ENCODE measurements around the gene MRPL20. TPM values are rescaled to one million over a fixed set of nuclear protein-coding genes. Genes with fewer than 3 reads are reported as not detected.
A peak's percentile ranks its signal among the peaks of the same experiment; 100 is the strongest.

The MRPL20 gene
- total RNA-seq, 1 donor from 2014 or later: 108 TPM

- H3K27ac Mint-ChIP-seq: peak overlapping the region; percentile 64
- no peaks in the 10 kb centered on the region for H3K36me3 Mint-ChIP-seq
- H3K27me3 Mint-ChIP-seq: no peaks in the 10 kb centered on the region
- TF ChIP-seq CTCF (conservative IDR thresholded peaks at IDR 0.05): no peak
- DNase-seq (ENCODE audit: extremely low spot score, unreplicated experiment): no peak
- H3K4me1 Mint-ChIP-seq (ENCODE audit: unreplicated experiment): peaks cover 5% of the 10 kb centered on the region
- H3K9me3 Mint-ChIP-seq: no peaks in the 10 kb centered on the region
- no peak overlapping the region for H3K4me3 Mint-ChIP-seq
Observed at GRCh38 chr1:1440262-1441001, 33.3 kb upstream of the MRPL20 start.

GRCh38 chr1:1439546-1440261 is 32.6 kb upstream of the MRPL20 start:
- Mint-ChIP-seq H3K27ac (no peak overlapping the region), H3K36me3 (no peaks in the 10 kb centered on the region), H3K4me3 (no peak overlapping the region), H3K27me3 (no peaks in the 10 kb centered on the region), H3K4me1 (ENCODE audit: unreplicated experiment) (peaks cover 5% of the 10 kb centered on the region), H3K9me3 (no peaks in the 10 kb centered on the region)
- DNase-seq (ENCODE audit: extremely low spot score, unreplicated experiment): no peak
- no peak for TF ChIP-seq CTCF (conservative IDR thresholded peaks at IDR 0.05)

- H3K9me3 Mint-ChIP-seq: no peaks in the 10 kb centered on the region
Observed at GRCh38 chr1:1438531-1439381, 31.7 kb upstream of the MRPL20 start.

GRCh38 chr1:1437904-1438376 is 30.8 kb upstream of the MRPL20 start:
- no peaks in the 10 kb centered on the region for H3K27me3 Mint-ChIP-seq
- no peaks in the 10 kb centered on the region for H3K9me3 Mint-ChIP-seq
- no peak for DNase-seq (ENCODE audit: extremely low spot score, unreplicated experiment)
- no peak overlapping the region for H3K4me3 Mint-ChIP-seq
- H3K27ac Mint-ChIP-seq: no peak overlapping the region
- peaks cover 5% of the 10 kb centered on the region for H3K4me1 Mint-ChIP-seq (ENCODE audit: unreplicated experiment)
- no peak for TF ChIP-seq CTCF (conservative IDR thresholded peaks at IDR 0.05)
- no peaks in the 10 kb centered on the region for H3K36me3 Mint-ChIP-seq

More at GRCh38 chr1:1438531-1439381, 31.7 kb upstream of the MRPL20 start:
- no peaks in the 10 kb centered on the region for H3K36me3 Mint-ChIP-seq
- DNase-seq (ENCODE audit: extremely low spot score, unreplicated experiment): no peak
- no peak overlapping the region for H3K27ac Mint-ChIP-seq
- H3K4me1 Mint-ChIP-seq (ENCODE audit: unreplicated experiment): peaks cover 5% of the 10 kb centered on the region
- H3K4me3 Mint-ChIP-seq: no peak overlapping the region
- H3K27me3 Mint-ChIP-seq: no peaks in the 10 kb centered on the region
- TF ChIP-seq CTCF (conservative IDR thresholded peaks at IDR 0.05): no peak

- no peak overlapping the region for H3K4me3 Mint-ChIP-seq
- no peak for TF ChIP-seq CTCF (conservative IDR thresholded peaks at IDR 0.05)
- no peaks in the 10 kb centered on the region for H3K36me3 Mint-ChIP-seq
- no peaks in the 10 kb centered on the region for H3K9me3 Mint-ChIP-seq
- peaks cover 5% of the 10 kb centered on the region for H3K4me1 Mint-ChIP-seq (ENCODE audit: unreplicated experiment)
- no peak overlapping the region for H3K27ac Mint-ChIP-seq
- DNase-seq (ENCODE audit: extremely low spot score, unreplicated experiment): no peak
- H3K27me3 Mint-ChIP-seq: no peaks in the 10 kb centered on the region
Observed at GRCh38 chr1:1437033-1437903, 30.2 kb upstream of the MRPL20 start.
